PC-9 (cell line): ENCODE measurements around the gene KCNV2. TPM values are rescaled to one million over a fixed set of nuclear protein-coding genes. Genes with fewer than 3 reads are reported as not detected.
A peak's percentile ranks its signal among the peaks of the same experiment; 100 is the strongest.

Experiments used
- BruUV-seq: library from RNA; stranded (reverse); fragments of 400-500 nt; replicated peaks from 2 replicates; lab custom pipeline; 2021; lab: Mats Ljungman, UMichigan
- CTCF ChIA-PET: fragments of 300-600 bp; sonication (Branson Sonifier 250); formaldehyde crosslinking; loops from one replicate; lab custom pipeline; 2022; ENCODE audit warnings: antibody characterized with exemption; lab: Charles Lee
- POLR2A ChIA-PET: fragments of 300-600 bp; sonication (Branson Sonifier 250); formaldehyde crosslinking; loops from one replicate; lab custom pipeline; 2022; ENCODE audit warnings: antibody characterized with exemption; ENCODE audit not compliant: unreplicated experiment; lab: Charles Lee
- DNase-seq, 2 experiments: peaks; one replicate each; pipeline versions ENCODE4 v3.0.0 to v3.0.0-alpha.2; 2015 to 2022; ENCODE audit warnings: mixed read lengths in 1 of 2
- H2AFZ ChIP-seq: fragments of 200-600 bp; sonication (generic); 2 replicates; pipeline ENCODE4 v1.8.1; 2017; ENCODE audit warnings: antibody characterized with exemption
- H3F3A ChIP-seq: fragments of 200-600 bp; sonication (generic); 2 replicates; pipeline ENCODE4 v1.8.1; 2017; ENCODE audit warnings: antibody characterized with exemption, mild to moderate bottlenecking, low read depth; ENCODE audit not compliant: insufficient read depth
- H3K27ac ChIP-seq: fragments of 200-600 bp; sonication (generic); 2 replicates; pipeline ENCODE4 v1.6.1; 2016; ENCODE audit warnings: mixed run types
- H3K27me3 ChIP-seq: fragments of 200-600 bp; sonication (generic); 2 replicates; pipeline ENCODE4 v1.6.1; 2016; ENCODE audit warnings: low read depth, mixed run types; ENCODE audit not compliant: insufficient read depth
- H3K36me3 ChIP-seq: fragments of 200-600 bp; sonication (generic); 2 replicates; pipeline ENCODE4 v1.6.1; 2016; ENCODE audit warnings: low read depth, mixed run types
- H3K4me1 ChIP-seq: fragments of 200-600 bp; sonication (generic); replicated peaks from 2 replicates; pipeline ENCODE4 v1.6.1; 2016; ENCODE audit warnings: mixed run types; ENCODE audit not compliant: insufficient read depth
- H3K4me2 ChIP-seq: fragments of 200-600 bp; sonication (generic); 2 replicates; pipeline ENCODE4 v1.6.1; 2017; ENCODE audit warnings: mixed run types
- H3K4me3 ChIP-seq: fragments of 200-600 bp; sonication (generic); 2 replicates; pipeline ENCODE4 v1.6.1; 2016; ENCODE audit warnings: mixed run types
- H3K79me2 ChIP-seq: fragments of 200-600 bp; sonication (generic); 2 replicates; pipeline ENCODE4 v1.6.1; 2017; ENCODE audit warnings: low read depth, mixed run types
- H3K9me2 ChIP-seq: fragments of 200-600 bp; sonication (generic); 2 replicates; pipeline ENCODE4 v1.8.1; 2017; ENCODE audit warnings: mild to moderate bottlenecking; ENCODE audit not compliant: insufficient read depth
- H3K9me3 ChIP-seq: fragments of 200-600 bp; sonication (generic); 2 replicates; pipeline ENCODE4 v1.8.1; 2016; ENCODE audit warnings: low read depth; ENCODE audit not compliant: insufficient read depth
- H4K20me1 ChIP-seq: fragments of 200-600 bp; sonication (generic); 2 replicates; pipeline ENCODE4 v1.8.1; 2017; ENCODE audit not compliant: insufficient read depth
- CTCF ChIP-seq: fragments of 200-600 bp; sonication (generic); conservative IDR thresholded peaks from 2 replicates; pipeline ENCODE4 v1.6.1; 2017; ENCODE audit warnings: mixed run types, antibody characterized with exemption, mild to moderate bottlenecking, moderate library complexity
- EZH2 ChIP-seq: fragments of 200-600 bp; sonication (generic); IDR thresholded peaks from 2 replicates; pipeline ENCODE4 v1.8.0; 2017; ENCODE audit warnings: antibody characterized with exemption, low read depth
- intact Hi-C: fragments of 100-400 bp; cut with micrococcal nuclease; formaldehyde crosslinking; loops from one replicate; pipeline ENCODE4 v1.10.0; 2022; ENCODE audit not compliant: unreplicated experiment
- total RNA-seq: library from RNA; stranded (reverse); gene quantifications from 2 replicates; pipeline ENCODE4 v1.2.3, GENCODE V29; 2021

KCNV2 gene
- total RNA-seq, 1 experiment from 2014 or later = not detected

- ChIA-PET CTCF (no interaction called here), POLR2A (no interaction called here)
- no peak overlapping the region for H2AFZ ChIP-seq
- H4K20me1 ChIP-seq = no peaks in the 10 kb centered on the region
- DNase-seq = no peak
- no peak overlapping the region for H3K27ac ChIP-seq
- H3K79me2 ChIP-seq = no peaks in the 10 kb centered on the region
- no peaks in the 10 kb centered on the region for H3F3A ChIP-seq
- H3K4me1 ChIP-seq = no peaks in the 10 kb centered on the region
- no peak overlapping the region for H3K4me2 ChIP-seq
- TF ChIP-seq EZH2 = no peak
- no peak for TF ChIP-seq CTCF
- H3K9me3 ChIP-seq = no peaks in the 10 kb centered on the region
- intact Hi-C loops = loop anchor here (5.0 kb wide), 1 partner anchor 594 kb away; no protein-coding TSS in a partner anchor
- no peaks in the 10 kb centered on the region for H3K9me2 ChIP-seq
- H3K36me3 ChIP-seq = no peaks in the 10 kb centered on the region
- no peaks in the 10 kb centered on the region for H3K27me3 ChIP-seq
- H3K4me3 ChIP-seq = no peak overlapping the region
- no TSS peak for BruUV-seq
Observed at GRCh38 chr9:2726650-2727340, 9.5 kb downstream of the KCNV2 start.

- Histone ChIP-seq H2AFZ (no peak overlapping the region), H3K4me3 (no peak overlapping the region), H3F3A (no peaks in the 10 kb centered on the region), H3K27me3 (no peaks in the 10 kb centered on the region), H3K4me2 (no peak overlapping the region), H3K27ac (no peak overlapping the region), H3K36me3 (no peaks in the 10 kb centered on the region), H3K79me2 (no peaks in the 10 kb centered on the region), H3K9me3 (no peaks in the 10 kb centered on the region), H3K9me2 (no peaks in the 10 kb centered on the region), H4K20me1 (no peaks in the 10 kb centered on the region), H3K4me1 (no peaks in the 10 kb centered on the region)
- intact Hi-C loops = loop anchor here (5.0 kb wide), 1 partner anchor 595 kb away; no protein-coding TSS in a partner anchor
- no TSS peak for BruUV-seq
- no peak for TF ChIP-seq CTCF
- no peak for TF ChIP-seq EZH2
- ChIA-PET CTCF (no interaction called here), POLR2A (no interaction called here)
- no peak for DNase-seq
Observed at GRCh38 chr9:2727374-2727773, 10.1 kb downstream of the KCNV2 start.

- no peaks in the 10 kb centered on the region for H3K9me3 ChIP-seq
- no peaks in the 10 kb centered on the region for H3K36me3 ChIP-seq
- H2AFZ ChIP-seq = no peak overlapping the region
- H3K4me1 ChIP-seq = no peaks in the 10 kb centered on the region
- H3K4me3 ChIP-seq = no peak overlapping the region
- no peak overlapping the region for H3K27ac ChIP-seq
- CTCF ChIA-PET = interaction anchor here (0.6 kb wide), 2 partner anchors 13 to 27 kb away, joined by 5 to 7 read pairs; no protein-coding TSS in a partner anchor
- no peak overlapping the region for H3K4me2 ChIP-seq
- H3K27me3 ChIP-seq = no peaks in the 10 kb centered on the region
- no peaks in the 10 kb centered on the region for H4K20me1 ChIP-seq
- no TSS peak for BruUV-seq
- TF ChIP-seq CTCF (peak; percentile 60), EZH2 (no peak)
- DNase-seq = no peak
- POLR2A ChIA-PET = interaction anchor here (0.5 kb wide), 1 partner anchor 168 kb away, joined by 5 read pairs; no protein-coding TSS in a partner anchor
- H3F3A ChIP-seq = no peaks in the 10 kb centered on the region
- H3K79me2 ChIP-seq = no peaks in the 10 kb centered on the region
- H3K9me2 ChIP-seq = no peaks in the 10 kb centered on the region
- intact Hi-C loops = loop anchor here (5.0 kb wide), 1 partner anchor 596 kb away; no protein-coding TSS in a partner anchor
Observed at GRCh38 chr9:2727966-2728613, 10.8 kb downstream of the KCNV2 start.
